GM12878 (cell line): ENCODE measurements around the gene CASK. TPM values are rescaled to one million over a fixed set of nuclear protein-coding genes. Genes with fewer than 3 reads are reported as not detected.

Source experiments
- ATAC-seq: fragments of 200-7000 bp; cut with Tn5 transposase; 3 replicates; pipeline ENCODE4 v1.9.1; 2020; ENCODE audit warnings: mild to moderate bottlenecking, moderate library complexity
- BruUV-seq: library from RNA; stranded (reverse); fragments of 400-500 nt; replicated peaks from 2 replicates; lab custom pipeline; 2021; lab: Mats Ljungman, UMichigan
- CTCF ChIA-PET: fragments of 300-600 bp; sonication (Branson Sonifier 250); formaldehyde crosslinking; extraction: SDS; loops from one replicate; lab custom pipeline; 2021; ENCODE audit warnings: inconsistent platforms; lab: Yijun Ruan, JAX
- POLR2A ChIA-PET: fragments of 350-600 bp; formaldehyde crosslinking; extraction: SDS; loops from one replicate; lab custom pipeline; 2021; ENCODE audit warnings: inconsistent platforms; lab: Charles Lee
- RAD21 ChIA-PET: fragments of 300-600 bp; sonication (Branson Sonifier 250); formaldehyde crosslinking; loops from one replicate; lab custom pipeline; 2023; ENCODE audit warnings: antibody characterized with exemption; ENCODE audit not compliant: unreplicated experiment; lab: Charles Lee
- SMC1A ChIA-PET: fragments of 300-600 bp; sonication (Branson Sonifier 250); formaldehyde crosslinking; loops from one replicate; lab custom pipeline; 2023; ENCODE audit not compliant: unreplicated experiment, uncharacterized antibody; lab: Charles Lee
- DNase-seq: peaks from one replicate; pipeline ENCODE4 v3.0.0-alpha.2; 2011; ENCODE audit warnings: low read depth, low spot score
- FAIRE-seq: peaks from 3 replicates; lab custom pipeline; 2011; peaks lifted over from hg19 to GRCh38; lab: Jason Lieb, UNC
- H2AFZ ChIP-seq: 2 replicates; pipeline ENCODE4 v1.6.0; 2011; ENCODE audit warnings: low read depth, low read length, control low read depth; ENCODE audit not compliant: control insufficient read depth
- H3K27ac ChIP-seq: 2 replicates; pipeline ENCODE4 v1.5.1; 2011; ENCODE audit warnings: control low read depth; ENCODE audit not compliant: control insufficient read depth, insufficient read depth
- H3K27me3 ChIP-seq, 2 experiments: replicated peaks in 1 of 2; 2 replicates each; pipeline versions ENCODE4 v1.6.0 to v1.6.1; 2011; ENCODE audit warnings: low read length in 1 of 2; ENCODE audit not compliant: control insufficient read depth in 2 of 2, insufficient read depth in 2 of 2
- H3K36me3 ChIP-seq, 2 experiments: 2 replicates each; pipeline ENCODE4 v1.5.1; 2011; ENCODE audit warnings: low read length in 1 of 2; ENCODE audit not compliant: control insufficient read depth in 2 of 2, insufficient read depth in 2 of 2
- H3K4me1 ChIP-seq: 2 replicates; pipeline ENCODE4 v1.6.1; 2011; ENCODE audit warnings: mild to moderate bottlenecking, low read length, moderate library complexity, mixed read lengths; ENCODE audit not compliant: control insufficient read depth, insufficient read depth
- H3K4me2 ChIP-seq: 2 replicates; pipeline ENCODE4 v1.6.0; 2011; ENCODE audit warnings: control low read depth; ENCODE audit not compliant: control insufficient read depth, insufficient read depth
- H3K4me3 ChIP-seq: fragments of 200-600 bp; sonication (generic); 2 replicates; pipeline ENCODE4 v1.5.1; 2016
- H3K79me2 ChIP-seq: 2 replicates; pipeline ENCODE4 v1.6.0; 2011; ENCODE audit warnings: low read length; ENCODE audit not compliant: control insufficient read depth, insufficient read depth
- H3K9ac ChIP-seq: 2 replicates; pipeline ENCODE4 v1.8.0; 2011; ENCODE audit warnings: low read length, control low read depth, mixed read lengths; ENCODE audit not compliant: control insufficient read depth, insufficient read depth
- H3K9me3 ChIP-seq: replicated peaks from 3 replicates; pipeline ENCODE4 v1.5.1; 2011; ENCODE audit warnings: mild to moderate bottlenecking, low read length; ENCODE audit not compliant: control insufficient read depth, insufficient read depth
- H4K20me1 ChIP-seq: 2 replicates; pipeline ENCODE4 v1.6.0; 2011; ENCODE audit not compliant: control insufficient read depth, insufficient read depth
- BCL11A ChIP-seq: IDR thresholded peaks from 2 replicates; pipeline ENCODE4 v1.6.1; 2011; ENCODE audit warnings: low read depth, low read length
- DPF2 ChIP-seq: fragments of 450-650 bp; IDR thresholded peaks from 2 replicates; pipeline ENCODE4 v1.6.1; 2017; ENCODE audit warnings: mild to moderate bottlenecking
- FOXK2 ChIP-seq: fragments of 450-650 bp; IDR thresholded peaks from 2 replicates; pipeline ENCODE4 v1.6.1; 2017; ENCODE audit warnings: mild to moderate bottlenecking, moderate library complexity
- HSF1 ChIP-seq: fragments of 150-350 bp; IDR thresholded peaks from 2 replicates; pipeline ENCODE4 v1.6.1; 2014; ENCODE audit warnings: mild to moderate bottlenecking, low read depth, low read length
- KAT2A ChIP-seq: conservative IDR thresholded peaks from 2 replicates; pipeline ENCODE4 v1.6.1; 2011; ENCODE audit warnings: low read depth, low read length; ENCODE audit not compliant: control insufficient read depth
- MEF2A ChIP-seq: IDR thresholded peaks from 2 replicates; pipeline ENCODE4 v1.6.1; 2011; ENCODE audit warnings: low read depth, mild to moderate bottlenecking, low read length, moderate library complexity; ENCODE audit not compliant: insufficient read depth
- MTA3 ChIP-seq: IDR thresholded peaks from 2 replicates; pipeline ENCODE4 v1.6.1; 2012; ENCODE audit warnings: low read length, inconsistent platforms, borderline replicate concordance
- MXI1 ChIP-seq: fragments of 150-350 bp; IDR thresholded peaks from 2 replicates; pipeline ENCODE4 v1.6.1; 2011; ENCODE audit warnings: low read depth, mild to moderate bottlenecking, inconsistent platforms, low read length, improper control_type of control experiment
- NR2C2 ChIP-seq: IDR thresholded peaks from 2 replicates; pipeline ENCODE4 v1.6.1; 2011; ENCODE audit warnings: borderline replicate concordance, low read depth; ENCODE audit not compliant: control insufficient read depth, insufficient read length
- RB1 ChIP-seq: fragments of 450-650 bp; formaldehyde crosslinking; IDR thresholded peaks from 2 replicates; pipeline ENCODE4 v1.6.1; 2017; ENCODE audit warnings: mild to moderate bottlenecking, borderline replicate concordance
- RBBP5 ChIP-seq: fragments of 200-600 bp; sonication (generic); conservative IDR thresholded peaks from 2 replicates; pipeline ENCODE4 v1.6.1; 2016
- RFX5 ChIP-seq: IDR thresholded peaks from 2 replicates; pipeline ENCODE4 v1.6.1; 2011; ENCODE audit warnings: low read depth, low read length, improper control_type of control experiment
- SMC3 ChIP-seq: IDR thresholded peaks from 2 replicates; pipeline ENCODE4 v1.6.1; 2011; ENCODE audit warnings: low read length, improper control_type of control experiment, borderline replicate concordance
- ZBTB40 ChIP-seq: fragments of 450-650 bp; IDR thresholded peaks from 2 replicates; pipeline ENCODE4 v1.6.1; 2016; ENCODE audit warnings: mild to moderate bottlenecking, moderate library complexity, borderline replicate concordance
- ZNF592 ChIP-seq: fragments of 450-650 bp; IDR thresholded peaks from 2 replicates; pipeline ENCODE4 v1.6.1; 2017; ENCODE audit warnings: mild to moderate bottlenecking, moderate library complexity
- ZZZ3 ChIP-seq: IDR thresholded peaks from 2 replicates; pipeline ENCODE4 v1.6.1; 2011; ENCODE audit warnings: low read depth; ENCODE audit not compliant: control insufficient read depth, insufficient read length
- WGBS: methylation state at CpG from one replicate; pipeline ENCODE4 v1.1.6; 2016; ENCODE audit warnings: low lambda C conversion rate; ENCODE audit not compliant: insufficient replicate concordance, insufficient coverage; ENCODE audit errors: missing lambda C conversion rate; 5-methylcytosine and 5-hydroxymethylcytosine counted together
- in situ Hi-C: fragments of 300-500 bp; cut with MboI; formaldehyde crosslinking; loops from 9 replicates; pipeline ENCODE4 v1.14.3; 2018; ENCODE audit warnings: mixed read lengths
- intact Hi-C: fragments of 100-400 bp; cut with micrococcal nuclease; formaldehyde crosslinking; loops from one replicate; pipeline ENCODE4 v1.14.2; 2022; ENCODE audit not compliant: unreplicated experiment
- polyA plus RNA-seq, 11 experiments: library from polyadenylated mRNA; depleted of rRNA in 4 of 11; unstranded in 6 of 11; stranded (reverse) in 5 of 11; fragments of >200 nt; fragmentation: Nextera tagmentation in 4 of 11; fragmentation: Illumina TruSeq in 1 of 11; extraction: Ambion mirVana in 4 of 11; extraction: Trizol in 1 of 11; gene quantifications; 1 replicate in 1 of 11; 2 replicates in 10 of 11; pipeline versions ENCODE4 v1.2.1 to v1.2.3, GENCODE V29; 2011 to 2016; ENCODE audit warnings: inconsistent platforms in 2 of 11, missing spikeins in 2 of 11, low read depth in 1 of 11
- total RNA-seq, 4 experiments: library from RNA; depleted of rRNA in 3 of 4; stranded (reverse); fragments of >200 nt in 3 of 4; fragmentation: Illumina TruSeq in 1 of 4; extraction: Trizol in 1 of 4; gene quantifications; 2 replicates each; pipeline versions ENCODE4 v1.2.1 to v1.2.3, GENCODE V29; 2013 to 2021

Gene CASK
- total and polyA plus RNA-seq, 10 of the 15 experiments (the other 5 are each of a cell fraction or from before 2014, with no cell fraction given): 0.60 to 45.9 (median 4.8) TPM

GRCh38 chrX:41971346-41971745 lies 48.0 kb upstream of the CASK start:
- DNase-seq: no peak
- in situ Hi-C loops (no loop called here), intact Hi-C loops (no loop called here)
- RAD21 ChIA-PET: no interaction called here
- Histone ChIP-seq H3K9me3 (no peaks in the 10 kb centered on the region), H4K20me1 (no peaks in the 10 kb centered on the region), H3K36me3 (no peaks in the 10 kb centered on the region), H3K4me3 (no peak overlapping the region), H3K9ac (no peak overlapping the region), H2AFZ (no peak overlapping the region), H3K4me2 (no peak overlapping the region), H3K4me1 (no peaks in the 10 kb centered on the region), H3K27me3 (no peaks in the 10 kb centered on the region), H3K79me2 (no peaks in the 10 kb centered on the region), H3K27ac (no peak overlapping the region)
- no peak for FAIRE-seq
- CTCF ChIA-PET: no interaction called here
- BruUV-seq: no TSS peak
- 87% methylated on average over 3 of the region's 3 CpGs for WGBS
- ATAC-seq: no peak
- TF ChIP-seq ZZZ3 (no peak), NR2C2 (no peak), RBBP5 (no peak), FOXK2 (no peak), MTA3 (no peak), SMC3 (no peak), RFX5 (no peak), MXI1 (no peak), KAT2A (no peak), DPF2 (no peak), RB1 (no peak), BCL11A (no peak), ZNF592 (no peak), ZBTB40 (no peak), MEF2A (no peak), HSF1 (no peak)
- SMC1A ChIA-PET: no interaction called here
- POLR2A ChIA-PET: no interaction called here
